HFF-Myc (cell line): ENCODE data around the gene LNX1.
A peak's percentile ranks its signal among the peaks of the same experiment; 100 is the strongest.

Experiments
- DNase-seq: peaks from one replicate; pipeline ENCODE4 v3.0.0-alpha.2; 2011; ENCODE audit warnings: low read depth; ENCODE audit errors: extremely low read depth
- H3K4me3 ChIP-seq: replicated peaks from 2 replicates; pipeline ENCODE4 v1.5.1; 2011; ENCODE audit warnings: low read depth, mild to moderate bottlenecking, control low read depth, low read length
- CTCF ChIP-seq: IDR thresholded peaks from 2 replicates; pipeline ENCODE4 v1.5.1; 2012; ENCODE audit warnings: mild to moderate bottlenecking, low read depth, low read length, control low read depth; ENCODE audit errors: missing control alignments

LNX1 gene

GRCh38 chr4:53602390-53602789 lies 11.1 kb upstream of the LNX1 start:
- no peak overlapping the region for H3K4me3 ChIP-seq
- no peak for DNase-seq
- TF ChIP-seq CTCF, result no peak

GRCh38 chr4:53601251-53601764 lies 10.0 kb upstream of the LNX1 start:
- TF ChIP-seq CTCF, result peak; percentile 30
- H3K4me3 ChIP-seq, result no peak overlapping the region
- DNase-seq, result no peak

- TF ChIP-seq CTCF, result no peak
- no peak for DNase-seq
- H3K4me3 ChIP-seq, result no peak overlapping the region
These were observed 8.3 kb upstream of the LNX1 start for GRCh38 chr4:53599632-53600031.

- H3K4me3 ChIP-seq, result no peak overlapping the region
- no peak for DNase-seq
- no peak for TF ChIP-seq CTCF
These were observed 7.6 kb upstream of the LNX1 start for GRCh38 chr4:53598901-53599300.

- no peak for TF ChIP-seq CTCF
- no peak for DNase-seq
- H3K4me3 ChIP-seq, result no peak overlapping the region
These were observed 7.2 kb upstream of the LNX1 start for GRCh38 chr4:53598483-53598882.

- no peak for TF ChIP-seq CTCF
- no peak overlapping the region for H3K4me3 ChIP-seq
- no peak for DNase-seq
These were observed 5.6 kb upstream of the LNX1 start for GRCh38 chr4:53596901-53597300.

- no peak overlapping the region for H3K4me3 ChIP-seq
- no peak for TF ChIP-seq CTCF
- no peak for DNase-seq
These were observed 4.5 kb upstream of the LNX1 start for GRCh38 chr4:53595834-53596233.
